Caki2 (cell line): ENCODE results near the gene DNAJC11. TPM values are rescaled to one million over a fixed set of nuclear protein-coding genes. Genes with fewer than 3 reads are reported as not detected.
A peak's percentile ranks its signal among the peaks of the same experiment; 100 is the strongest.
"Not testable (repeated sequence)": the region's sequence is repeated elsewhere in the genome, so short reads cannot be mapped to it uniquely, and the experiment has no call there.

Experiments used
- DNase-seq: peaks from one replicate; pipeline ENCODE4 v3.0.0-alpha.2; 2015; ENCODE audit warnings: low read depth
- in situ Hi-C: cut with HindIII; loops from 2 replicates; pipeline ENCODE4 v1.10.0; 2016; ENCODE audit warnings: low sequenced_read_pairs, low pct_unique_long_range_greater_than_20kb, mixed read lengths
- total RNA-seq: library from RNA; depleted of rRNA; stranded (reverse); fragments of >200 nt; shearing (Covaris generic); gene quantifications from 2 replicates; pipeline ENCODE4 v1.2.3, GENCODE V29; 2014; ENCODE audit warnings: low replicate concordance

The DNAJC11 gene
- total RNA-seq, 1 experiment from 2014 or later, result 36.9 TPM

DNA sequence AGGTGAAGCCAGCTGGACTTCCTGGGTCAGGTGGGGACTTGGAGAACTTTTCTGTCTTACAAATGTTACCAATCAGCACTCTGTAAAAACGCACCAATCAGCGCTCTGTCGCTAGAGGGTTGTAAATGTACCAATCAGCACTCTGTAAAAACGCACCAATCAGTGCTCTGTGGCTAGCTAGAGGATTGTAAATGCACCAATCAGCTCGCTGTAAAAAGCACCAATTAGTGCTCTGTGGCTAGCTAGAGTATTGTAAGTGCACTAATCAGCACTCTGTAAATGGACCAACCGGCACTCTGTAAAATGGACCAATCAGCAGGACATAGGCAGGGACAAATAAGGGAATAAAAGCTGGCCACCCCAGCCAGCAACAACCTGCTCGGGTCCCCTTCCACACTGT is 39.1 kb downstream of the DNAJC11 start:
- in situ Hi-C loops, DNase-seq: not testable (repeated sequence)

DNA sequence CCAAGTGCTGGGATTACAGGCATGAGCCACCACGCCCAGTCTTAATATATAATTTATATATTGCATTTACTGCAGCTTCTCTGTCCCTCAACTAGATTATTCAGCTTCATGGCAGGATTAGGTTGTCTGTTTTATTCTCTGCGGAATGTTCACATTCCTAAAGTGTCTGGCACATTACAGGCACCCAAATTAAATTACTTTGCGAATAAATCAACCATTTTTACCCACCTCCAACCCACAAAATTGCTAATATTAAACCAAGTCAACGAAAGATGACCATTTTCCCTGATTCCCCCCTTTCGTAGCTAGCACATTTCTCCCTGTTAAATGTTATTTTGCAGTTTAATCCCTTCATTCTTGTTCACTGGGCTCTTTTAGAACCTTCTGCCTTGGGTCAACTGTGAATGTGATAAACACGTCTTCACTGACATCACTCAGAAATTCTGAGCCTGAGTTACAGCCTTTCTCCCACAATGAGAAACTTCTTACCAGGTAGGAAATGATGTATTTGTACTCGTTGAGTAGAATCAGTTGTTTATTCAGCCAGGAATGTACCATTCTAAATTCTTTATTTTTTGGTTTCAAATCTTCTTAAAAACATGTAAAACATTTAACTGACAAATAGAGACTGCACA is 41.1 kb downstream of the DNAJC11 start:
- DNase-seq, result no peak
- in situ Hi-C loops, result no loop called here

DNA sequence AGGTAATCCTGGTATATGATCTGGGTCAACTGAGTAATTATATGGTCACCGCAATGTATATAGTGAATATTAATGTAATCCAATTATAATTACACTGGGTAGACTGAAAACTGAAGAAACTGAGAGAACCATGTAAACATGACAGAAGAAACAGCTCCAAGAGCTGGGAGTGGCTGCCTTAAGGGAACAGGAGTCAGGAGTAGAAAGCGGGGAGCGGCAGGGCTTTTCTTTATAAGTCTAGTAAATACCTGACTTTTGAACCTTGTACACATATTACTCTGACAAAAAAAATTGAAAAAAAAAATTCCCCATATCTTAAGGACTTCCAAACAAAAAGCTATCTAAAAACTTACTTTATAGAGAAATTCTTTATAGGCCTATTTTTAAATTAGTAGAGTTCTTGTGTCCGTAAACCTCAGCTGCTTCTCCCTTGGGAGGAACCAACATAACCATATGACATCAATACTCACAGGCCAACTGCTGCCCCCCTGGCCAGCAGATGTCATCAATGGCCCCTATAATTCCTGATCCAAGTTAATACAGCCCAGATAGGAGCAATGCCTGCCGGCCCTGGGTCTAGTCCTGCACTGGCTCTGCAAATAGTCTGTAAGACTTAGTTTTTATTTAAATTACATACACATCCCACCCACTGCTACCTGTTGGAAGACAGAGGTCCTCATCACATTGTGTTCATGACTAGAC is 43.1 kb downstream of the DNAJC11 start:
- in situ Hi-C loops, result no loop called here
- no peak for DNase-seq

DNA sequence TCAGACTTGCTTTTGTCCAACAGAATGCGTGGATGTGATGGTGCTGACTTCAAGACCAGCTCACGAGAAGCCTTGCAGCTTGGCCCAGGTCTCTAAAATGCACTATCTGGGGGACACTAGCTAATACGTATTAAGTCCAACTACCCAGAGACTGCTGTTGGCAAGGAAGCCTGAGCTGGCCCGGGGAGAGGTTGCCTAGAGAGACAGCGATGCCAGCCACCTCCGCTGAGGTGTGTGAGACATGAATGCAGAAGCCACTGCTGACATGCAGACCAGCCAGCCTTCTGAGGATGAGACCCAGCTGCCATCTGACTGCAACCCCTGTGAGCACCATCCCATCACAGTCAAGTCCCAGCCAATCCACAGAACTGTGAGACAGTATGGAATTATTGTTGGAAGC is 44.5 kb downstream of the DNAJC11 start:
- DNase-seq, result no peak
- in situ Hi-C loops, result no loop called here

DNA sequence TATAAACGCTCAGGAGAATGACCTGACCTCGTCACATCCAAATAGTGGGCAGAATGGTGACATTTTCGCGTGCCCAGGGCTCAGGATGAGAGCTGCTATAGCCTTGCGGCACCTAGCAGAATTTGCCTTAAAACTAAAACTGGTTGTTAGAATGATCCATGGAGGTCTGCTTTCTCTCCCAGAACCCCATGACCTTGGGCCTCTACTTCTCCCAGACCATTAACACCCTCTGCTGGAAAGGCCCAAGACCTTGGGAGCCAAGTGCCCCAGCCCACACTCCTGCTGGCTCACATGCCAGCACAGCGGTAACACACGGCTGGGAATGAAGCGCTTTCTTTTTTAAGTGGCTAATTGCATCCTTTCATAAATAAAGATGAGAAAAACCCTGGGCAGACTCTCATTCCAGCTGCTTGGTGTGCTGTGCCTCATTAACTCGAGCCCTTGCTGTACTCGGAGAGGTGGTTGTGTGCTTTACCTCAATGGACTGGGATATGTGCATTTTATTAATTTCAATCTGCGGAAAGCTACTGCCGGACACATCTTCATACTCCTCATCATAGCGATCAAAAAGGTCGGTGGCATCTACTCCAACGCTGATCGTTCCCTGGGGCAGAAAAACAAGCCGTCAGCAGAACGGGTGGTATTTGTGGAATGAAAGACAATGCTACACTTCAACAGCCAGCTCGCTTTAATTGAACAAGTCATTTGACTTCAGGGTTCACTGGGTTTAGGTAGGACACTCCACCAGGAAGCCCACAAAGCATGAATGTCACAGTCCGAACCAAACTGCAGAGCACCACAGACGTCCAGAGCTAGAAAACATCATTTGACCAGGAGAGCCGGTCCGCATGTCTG is 48.0 kb downstream of the DNAJC11 start:
- peak; percentile 81 for DNase-seq
- in situ Hi-C loops, result no loop called here

DNA sequence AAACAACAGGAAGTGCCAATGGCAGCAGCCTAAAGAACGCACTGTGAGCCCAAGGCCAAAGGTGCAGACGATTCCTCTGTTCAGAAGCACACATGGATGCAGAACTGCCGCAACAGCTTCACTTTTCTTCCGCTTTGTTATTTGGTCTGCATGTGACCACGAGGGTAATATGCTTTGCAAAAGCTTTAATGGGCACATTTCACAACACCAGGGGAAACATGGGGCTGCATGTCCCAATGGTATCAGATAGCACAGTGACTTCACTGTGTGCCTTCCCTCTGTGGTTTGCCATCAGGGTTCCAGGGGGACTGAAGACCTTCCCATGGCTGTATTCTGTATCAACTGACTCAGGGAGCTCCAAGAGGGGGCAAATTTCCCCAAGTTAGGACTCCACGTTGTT is 48.6 kb downstream of the DNAJC11 start:
- in situ Hi-C loops, result no loop called here
- DNase-seq, result no peak

DNA sequence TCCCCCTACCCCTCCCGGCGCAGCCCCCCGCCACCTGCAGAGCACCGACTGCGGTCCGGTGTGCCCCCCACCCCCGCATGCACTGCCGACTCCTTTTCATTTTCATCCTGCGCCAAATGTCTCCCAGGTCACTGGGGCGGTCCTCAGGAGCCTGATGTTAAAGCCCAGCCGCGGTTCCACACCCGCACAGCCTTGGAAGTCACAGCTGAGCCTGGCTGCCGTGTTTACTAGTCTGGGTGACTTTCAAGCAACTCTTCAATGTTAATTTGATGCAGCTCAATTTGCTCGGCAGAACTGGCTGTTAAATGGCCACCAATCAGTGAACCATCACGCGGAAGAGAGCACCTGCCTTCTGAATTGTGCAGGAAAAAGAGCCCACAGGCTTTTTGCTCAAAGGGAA is 49.7 kb downstream of the DNAJC11 start:
- in situ Hi-C loops, result no loop called here
- no peak for DNase-seq

DNA sequence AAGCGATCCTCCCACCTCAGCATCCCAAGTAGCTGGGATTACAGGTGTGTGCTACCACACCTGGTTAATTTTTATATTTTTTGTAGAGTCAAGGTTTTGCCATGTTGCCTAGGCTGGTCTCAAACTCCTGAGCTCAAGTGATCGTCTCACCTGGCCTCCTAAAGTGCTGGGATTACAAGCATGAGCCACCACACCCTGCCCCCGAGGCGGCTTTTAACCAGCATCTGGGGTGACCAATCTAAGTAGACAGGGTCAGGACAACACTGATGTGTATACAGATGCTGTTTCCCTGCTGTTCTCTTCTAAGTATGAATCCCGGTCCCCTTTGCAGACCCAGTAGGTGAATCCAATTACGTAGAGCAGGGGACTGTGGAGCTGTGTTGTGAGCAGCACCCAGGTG is 53.1 kb downstream of the DNAJC11 start:
- in situ Hi-C loops, result no loop called here

DNA sequence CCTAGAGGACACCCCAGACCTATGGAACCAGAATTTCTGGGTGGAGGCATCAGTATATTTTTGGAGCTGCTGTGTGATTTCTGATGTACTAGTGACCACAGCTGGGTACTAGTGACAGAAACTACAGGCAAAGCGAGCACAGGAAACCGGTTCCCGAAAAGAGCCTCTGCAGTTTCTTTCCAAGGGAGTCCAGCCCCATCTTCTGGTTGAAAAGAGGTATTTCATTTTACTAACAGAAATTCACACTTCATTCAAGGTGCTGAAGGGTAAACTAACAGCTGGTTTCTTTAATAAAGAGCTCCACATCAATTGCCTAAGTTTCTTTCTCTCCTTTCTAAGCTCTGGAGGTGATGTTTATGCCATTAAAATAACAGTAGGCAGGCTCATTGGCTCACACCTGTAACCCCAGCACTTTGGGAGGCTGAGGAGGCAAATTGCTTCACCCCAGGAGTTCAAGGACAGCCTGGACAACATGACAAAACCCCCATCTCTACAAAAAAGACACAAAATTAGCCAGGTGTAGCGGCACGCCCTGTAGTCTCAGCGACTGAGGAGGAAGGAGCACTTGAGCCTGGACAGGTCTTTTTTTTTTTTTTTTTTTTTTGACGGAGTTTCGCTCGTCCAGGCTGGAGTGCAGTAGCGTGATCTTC is 55.0 kb downstream of the DNAJC11 start:
- in situ Hi-C loops, result no loop called here
- DNase-seq, result peak; percentile 36

More for the DNA sequence above, 53.1 kb downstream of the DNAJC11 start:
- no peak for DNase-seq

DNA sequence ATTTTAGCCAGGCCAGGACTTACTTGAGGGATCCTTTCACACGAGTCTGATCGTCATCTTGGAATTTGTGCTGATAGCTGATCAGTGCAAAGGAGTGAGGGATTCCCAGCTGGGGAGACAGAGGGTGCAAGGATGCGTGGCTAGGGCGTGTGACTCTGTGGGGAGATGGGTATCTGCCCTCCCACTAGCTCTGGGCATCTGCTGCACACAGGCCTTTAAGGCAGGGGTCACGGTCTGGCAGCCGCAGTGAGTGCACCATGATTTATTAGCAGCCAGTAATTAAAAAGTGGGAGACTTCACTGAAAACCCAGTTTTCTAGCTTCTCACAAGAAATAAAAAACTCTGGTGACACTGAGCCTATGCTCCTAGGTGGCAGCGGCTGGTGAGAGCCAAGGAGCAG is 56.6 kb downstream of the DNAJC11 start:
- in situ Hi-C loops, result no loop called here
- no peak for DNase-seq

DNA sequence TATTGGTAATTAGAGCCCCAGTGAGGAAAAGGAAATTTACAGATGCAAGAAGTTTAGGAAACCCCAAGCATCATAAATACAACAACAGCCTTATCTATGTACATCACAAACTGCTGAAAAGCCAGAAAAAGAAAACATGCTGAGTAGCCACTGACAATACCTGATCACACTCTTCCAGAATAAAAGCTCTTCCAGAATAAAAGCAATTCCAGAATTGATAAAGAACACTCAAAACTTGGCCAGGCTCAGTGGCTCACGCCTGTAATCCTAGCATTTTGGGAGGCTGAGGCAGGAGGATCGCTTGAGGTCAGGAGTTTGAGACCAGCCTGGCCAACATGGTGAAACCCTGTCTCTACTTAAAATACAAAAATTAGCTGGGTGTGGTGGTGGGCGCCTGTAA is 60.7 kb downstream of the DNAJC11 start:
- DNase-seq, in situ Hi-C loops: not testable (repeated sequence)

DNA sequence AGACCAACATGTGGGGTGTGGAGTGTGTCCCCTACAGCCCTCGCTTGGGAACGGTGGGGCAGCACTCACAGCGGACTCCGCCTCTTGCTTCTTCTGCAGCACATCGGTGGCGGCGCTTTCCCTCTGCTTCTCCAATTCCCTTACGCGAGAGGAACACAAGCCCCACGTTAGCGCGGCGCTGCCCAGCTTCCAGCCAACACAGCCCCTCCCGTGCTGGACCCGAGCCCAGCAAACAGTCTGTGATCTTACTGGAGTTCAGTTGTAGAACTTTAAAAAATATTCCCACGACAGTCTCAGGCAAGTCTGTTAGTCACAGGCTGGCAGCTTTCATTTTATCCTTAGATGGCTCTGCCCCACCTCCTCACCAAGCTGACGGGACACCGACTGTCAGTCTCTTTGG is 63.4 kb downstream of the DNAJC11 start:
- in situ Hi-C loops, result no loop called here
- no peak for DNase-seq

DNA sequence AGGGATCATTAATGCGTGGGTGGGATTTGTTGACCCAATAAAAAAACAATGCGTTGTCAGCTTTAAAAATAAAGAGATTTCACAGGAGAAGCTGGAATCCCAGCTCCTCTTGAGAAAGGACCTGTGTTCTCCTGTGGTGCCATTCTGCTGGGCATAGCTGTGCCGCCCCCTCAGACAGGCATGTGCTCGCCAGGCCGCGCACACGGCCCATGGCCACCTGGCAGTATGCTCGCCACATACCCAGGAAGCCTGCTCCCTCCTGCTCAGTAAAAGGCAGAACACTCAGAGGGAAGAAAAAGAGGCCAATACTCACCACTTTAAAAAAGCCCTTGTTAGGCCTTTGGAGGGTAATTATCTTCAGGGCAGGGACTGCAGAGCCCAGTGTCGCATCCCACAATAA is 63.8 kb downstream of the DNAJC11 start:
- in situ Hi-C loops, result no loop called here
- no peak for DNase-seq

DNA sequence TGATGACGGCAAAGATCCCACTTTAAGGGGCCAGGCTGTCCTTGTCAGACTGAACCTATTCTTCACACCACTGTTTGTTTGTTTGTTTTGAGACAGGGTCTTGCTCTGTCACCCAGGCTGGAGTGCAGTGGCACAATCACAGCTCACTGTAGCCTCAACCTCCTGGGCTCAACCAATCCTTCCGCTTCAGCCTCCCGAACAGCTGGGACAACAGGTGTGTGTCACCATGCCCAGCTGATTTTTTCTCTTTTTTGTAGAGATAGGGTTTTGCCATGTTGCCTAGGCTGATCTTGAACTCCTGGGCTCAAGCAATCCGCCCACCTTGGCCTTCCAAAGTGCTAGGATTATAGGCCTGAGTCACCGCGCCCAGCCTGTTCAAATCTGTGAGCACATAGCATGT is 64.8 kb downstream of the DNAJC11 start:
- in situ Hi-C loops, DNase-seq: not testable (repeated sequence)

DNA sequence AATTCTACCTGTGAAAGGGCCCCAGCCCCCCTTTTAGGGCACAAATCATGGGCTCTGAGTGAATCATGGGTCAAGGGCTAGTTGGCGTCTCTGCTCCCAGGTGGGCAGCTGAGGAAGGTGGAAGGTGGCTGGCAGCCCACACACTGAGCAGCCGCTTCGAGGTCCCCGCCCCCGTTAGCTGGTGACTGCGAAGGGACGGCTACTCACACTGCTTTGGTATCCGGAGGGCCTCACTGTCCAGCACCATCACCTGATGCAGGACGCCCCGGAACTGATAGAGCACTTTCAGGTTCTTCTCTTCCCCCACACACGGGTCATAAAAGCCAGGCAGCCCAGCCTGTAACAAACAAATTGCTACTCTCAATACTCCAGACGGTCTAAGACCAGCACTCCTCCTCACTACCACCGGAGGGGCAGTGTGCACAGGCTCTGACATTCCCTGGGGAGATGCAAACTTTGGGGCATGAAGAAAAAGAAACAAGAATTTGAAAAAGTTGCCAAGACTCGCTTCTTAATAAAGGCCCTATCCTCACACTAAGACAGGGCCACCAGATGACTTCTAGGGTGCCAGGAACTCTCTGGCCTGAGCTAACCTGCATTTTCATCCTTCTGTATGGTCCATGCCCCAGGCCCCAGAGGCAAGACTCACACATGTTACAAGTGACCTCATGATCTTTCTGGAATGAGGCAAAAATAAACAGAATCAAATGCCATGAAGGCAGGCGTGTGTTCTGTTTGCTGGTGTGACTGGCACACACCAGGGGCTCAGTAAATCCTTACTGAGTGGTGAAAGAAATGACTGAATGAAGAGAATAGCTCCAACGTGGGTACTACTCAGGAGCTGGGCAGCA is 65.5 kb downstream of the DNAJC11 start:
- DNase-seq, result no peak
- in situ Hi-C loops, result no loop called here

DNA sequence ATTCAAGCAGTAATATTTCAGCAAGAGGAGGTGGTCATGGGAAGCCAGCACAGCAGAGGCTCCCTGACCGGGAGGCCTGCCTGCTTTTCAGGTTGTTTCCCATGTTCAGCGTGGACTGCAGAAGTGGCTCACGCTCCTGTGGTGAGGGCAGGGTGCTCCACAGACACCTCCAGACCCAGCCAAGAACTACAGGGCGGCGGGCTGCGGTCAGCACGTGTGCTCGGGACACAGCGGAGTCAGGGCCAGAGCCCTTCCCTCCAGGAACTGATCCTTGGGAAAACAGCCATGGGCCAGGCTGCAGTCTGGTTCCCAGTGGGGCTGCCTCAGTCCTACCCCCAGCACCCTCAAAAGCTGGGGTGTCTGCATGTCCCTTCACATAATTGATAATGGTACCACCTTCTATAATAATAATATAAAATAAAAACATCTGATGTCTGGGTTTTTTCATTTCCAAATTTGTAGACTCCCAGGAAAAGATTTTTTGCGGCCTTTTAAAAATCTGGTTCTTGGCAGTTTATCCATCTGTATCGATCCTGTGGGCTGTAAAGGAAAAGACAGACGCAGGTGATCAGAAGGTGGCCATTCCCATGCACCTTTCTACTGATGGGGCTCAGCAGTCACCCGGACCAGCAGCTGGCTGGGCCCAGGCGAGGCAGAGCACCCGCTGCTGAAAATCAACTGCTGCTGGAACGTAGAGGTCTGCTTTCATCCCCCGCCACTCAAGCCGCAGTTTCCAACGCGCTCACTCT is 66.3 kb downstream of the DNAJC11 start:
- no peak for DNase-seq
- in situ Hi-C loops, result no loop called here

DNA sequence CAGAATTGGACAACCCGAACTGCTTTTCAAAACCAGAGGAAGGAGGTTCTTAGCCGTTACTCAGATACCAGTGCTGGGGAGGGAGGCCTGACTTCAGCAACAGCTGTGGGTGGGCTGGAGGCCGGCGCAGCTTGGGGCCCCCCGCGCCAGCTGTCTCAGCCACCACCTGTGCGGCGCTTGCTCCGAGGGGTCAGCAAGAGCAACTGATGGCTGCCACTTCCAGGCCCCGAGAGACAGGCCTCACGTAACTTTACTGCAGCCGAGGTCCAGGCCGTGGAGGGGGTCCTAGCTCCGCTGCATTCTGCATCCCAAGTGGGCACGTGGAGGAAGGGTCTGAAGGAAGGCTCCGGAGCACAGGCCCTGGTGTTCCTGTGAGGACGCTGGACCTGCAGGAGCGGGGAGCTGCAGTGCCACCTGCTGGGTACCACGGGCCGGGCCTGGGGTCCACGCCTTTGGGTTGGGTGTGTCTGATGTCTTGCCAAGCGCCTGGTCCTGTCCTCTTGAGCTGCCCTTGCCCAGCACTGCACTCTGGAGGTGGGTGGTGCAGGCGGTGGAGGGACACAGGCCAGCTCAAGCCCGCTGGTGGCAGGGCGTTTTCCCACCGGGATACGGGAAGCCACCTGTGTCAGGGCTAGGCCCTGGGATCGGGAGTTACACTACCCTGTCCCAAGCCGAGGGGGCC is 67.1 kb downstream of the DNAJC11 start:
- DNase-seq, result peak; percentile 27
- in situ Hi-C loops, result no loop called here
